ENCODE results near the gene MCM9. TPM values are rescaled to one million over a fixed set of nuclear protein-coding genes. Genes with fewer than 3 reads are reported as not detected.

The MCM9 gene
- total RNA-seq, 3 donors from 2014 or later (not counting 1 experiment from before 2014, with no cell fraction given) = 45.2 to 53.4 (median 52.5) TPM

- peaks cover 6% of the 10 kb centered on the region in 2 donors for H3K4me1 Mint-ChIP-seq
- 78% methylated on average over 3 of the region's 5 CpGs for WGBS (ENCODE audit: insufficient coverage)
These were observed 154.3 kb downstream of the MCM9 start for GRCh38 chr6:118780668-118781067.

GRCh38 chr6:118776607-118777549 lies 158.1 kb downstream of the MCM9 start:
- ATAC-seq (peak; percentile 83 to 92 (median 85)), DNase-seq (peak; percentile 36 to 84)
- no peak overlapping the region for H3K4me3 ChIP-seq (ENCODE audit: low read length)
- no peaks in the 10 kb centered on the region for H3K4me1 ChIP-seq (ENCODE audit: control insufficient read depth, insufficient read depth, low read length)
- no peak overlapping the region for H3K27ac ChIP-seq (ENCODE audit: low read length)
- 62% methylated on average over 5 of the region's 5 CpGs for WGBS (ENCODE audit: insufficient coverage)
- H3K36me3 ChIP-seq (ENCODE audit: control insufficient read depth, insufficient read depth, low read length) = no peaks in the 10 kb centered on the region
- no peak overlapping the region for H3K4me3 Mint-ChIP-seq
- H3K27ac Mint-ChIP-seq = no peak overlapping the region
- H3K36me3 Mint-ChIP-seq = no peaks in the 10 kb centered on the region
- peak; percentile 82 for TF ChIP-seq CTCF (IDR thresholded peaks at IDR 0.05)
- intact Hi-C loops (cut with micrococcal nuclease) = loop anchor here (1.0 kb wide), 3 partner anchors 80 to 493 kb away; no protein-coding TSS in a partner anchor
- H3K4me1 Mint-ChIP-seq = peaks cover 6% of the 10 kb centered on the region in 2 donors
- H3K27me3 ChIP-seq (ENCODE audit: control insufficient read depth, insufficient read depth, low read length) = no peaks in the 10 kb centered on the region
- H3K27me3 Mint-ChIP-seq (ENCODE audit: low read depth in 2 of 2) = peaks cover 0 to 3% of the 10 kb centered on the region in 2 donors
- H3K9me3 ChIP-seq (ENCODE audit: control insufficient read depth, insufficient read depth, low read length) = no peaks in the 10 kb centered on the region
- H3K9me3 Mint-ChIP-seq = no peaks in the 10 kb centered on the region

More at GRCh38 chr6:118780668-118781067, 154.3 kb downstream of the MCM9 start:
- no peak overlapping the region for H3K27ac Mint-ChIP-seq
- no peak for TF ChIP-seq CTCF (IDR thresholded peaks at IDR 0.05)
- Histone ChIP-seq H3K36me3 (ENCODE audit: control insufficient read depth, insufficient read depth, low read length) (no peaks in the 10 kb centered on the region), H3K27ac (ENCODE audit: low read length) (no peak overlapping the region), H3K4me1 (ENCODE audit: control insufficient read depth, insufficient read depth, low read length) (no peaks in the 10 kb centered on the region), H3K9me3 (ENCODE audit: control insufficient read depth, insufficient read depth, low read length) (no peaks in the 10 kb centered on the region), H3K4me3 (ENCODE audit: low read length) (no peak overlapping the region), H3K27me3 (ENCODE audit: control insufficient read depth, insufficient read depth, low read length) (no peaks in the 10 kb centered on the region)
- DNase-seq (no peak), ATAC-seq (no peak)
- peaks cover 0 to 3% of the 10 kb centered on the region in 2 donors for H3K27me3 Mint-ChIP-seq (ENCODE audit: low read depth in 2 of 2)
- no peak overlapping the region for H3K4me3 Mint-ChIP-seq
- intact Hi-C loops (cut with micrococcal nuclease) = no loop called here
- no peaks in the 10 kb centered on the region for H3K9me3 Mint-ChIP-seq
- H3K36me3 Mint-ChIP-seq = no peaks in the 10 kb centered on the region

- H3K27me3 ChIP-seq (ENCODE audit: control insufficient read depth, insufficient read depth, low read length) = no peaks in the 10 kb centered on the region
- Mint-ChIP-seq H3K4me1 (peaks cover 6% of the 10 kb centered on the region in 2 donors), H3K36me3 (no peaks in the 10 kb centered on the region), H3K4me3 (no peak overlapping the region), H3K27me3 (ENCODE audit: low read depth in 2 of 2) (peaks cover 0 to 3% of the 10 kb centered on the region in 2 donors), H3K9me3 (no peaks in the 10 kb centered on the region), H3K27ac (no peak overlapping the region)
- no peak overlapping the region for H3K4me3 ChIP-seq (ENCODE audit: low read length)
- intact Hi-C loops (cut with micrococcal nuclease) = no loop called here
- no peaks in the 10 kb centered on the region for H3K36me3 ChIP-seq (ENCODE audit: control insufficient read depth, insufficient read depth, low read length)
- H3K4me1 ChIP-seq (ENCODE audit: control insufficient read depth, insufficient read depth, low read length) = no peaks in the 10 kb centered on the region
- TF ChIP-seq CTCF (IDR thresholded peaks at IDR 0.05) = no peak
- no peak for ATAC-seq
- 100% methylated on average over 2 of the region's 2 CpGs for WGBS (ENCODE audit: insufficient coverage)
- H3K27ac ChIP-seq (ENCODE audit: low read length) = no peak overlapping the region
- no peak for DNase-seq
- no peaks in the 10 kb centered on the region for H3K9me3 ChIP-seq (ENCODE audit: control insufficient read depth, insufficient read depth, low read length)
These were observed 159.6 kb downstream of the MCM9 start for GRCh38 chr6:118775381-118775780.

All from natural killer cell (primary cell).